Bronchial epithelial cell (primary cell): ENCODE results near the gene PTEN. TPM values are rescaled to one million over a fixed set of nuclear protein-coding genes. Genes with fewer than 3 reads are reported as not detected.

Experiments
- DNase-seq: peaks from one replicate; pipeline ENCODE4 v3.0.0-alpha.2; 2010; ENCODE audit warnings: low read depth
- FAIRE-seq: peaks from 2 replicates; lab custom pipeline; 2011; peaks lifted over from hg19 to GRCh38; lab: Jason Lieb, UNC
- H3K27me3 ChIP-seq: 2 replicates; pipeline ENCODE4 v1.5.1; 2011; ENCODE audit warnings: low read length; ENCODE audit not compliant: control insufficient read depth, insufficient read depth
- H3K36me3 ChIP-seq: 2 replicates; pipeline ENCODE4 v1.5.1; 2011; ENCODE audit warnings: low read length; ENCODE audit not compliant: control insufficient read depth, insufficient read depth
- H3K4me3 ChIP-seq: 2 replicates; pipeline ENCODE4 v1.5.1; 2011; ENCODE audit warnings: mild to moderate bottlenecking, low read depth, low read length, control low read depth
- CTCF ChIP-seq: IDR thresholded peaks from 2 replicates; pipeline ENCODE4 v1.5.1; 2011; ENCODE audit warnings: mild to moderate bottlenecking, moderate library complexity, low read length, control low read depth, inconsistent platforms; ENCODE audit not compliant: insufficient read depth, severe bottlenecking
- total RNA-seq: library from RNA; depleted of rRNA; stranded (reverse); fragments of >200 nt; gene quantifications from 2 replicates; pipeline ENCODE4 v1.2.1, GENCODE V29; 2014

PTEN gene
- total RNA-seq, 1 donor from 2014 or later, result 90.0 TPM

- H3K4me3 ChIP-seq, result no peak overlapping the region
- H3K27me3 ChIP-seq, result no peaks in the 10 kb centered on the region
- DNase-seq (no peak), FAIRE-seq (no peak)
- H3K36me3 ChIP-seq, result no peaks in the 10 kb centered on the region
- TF ChIP-seq CTCF, result no peak
These were observed 154.4 kb downstream of the PTEN start for GRCh38 chr10:88017781-88018180.

- no peak overlapping the region for H3K4me3 ChIP-seq
- FAIRE-seq, result no peak
- H3K36me3 ChIP-seq, result no peaks in the 10 kb centered on the region
- no peak for TF ChIP-seq CTCF
- no peaks in the 10 kb centered on the region for H3K27me3 ChIP-seq
- DNase-seq, result no peak
These were observed 156.3 kb downstream of the PTEN start for GRCh38 chr10:88019753-88020152.

Other genes starting within 250 kb of the PTEN start
- 0.26 and 5.5 TPM in 2 replicates for gene PAPSS2, start 203.7 kb upstream of the PTEN start, total RNA-seq
- 63.0 and 73.7 TPM in 2 replicates for gene ATAD1, start 45.4 kb upstream of the PTEN start, total RNA-seq
- 0.13 and 0.26 TPM in 2 replicates for gene KLLN, start 92 bp upstream of the PTEN start, total RNA-seq